GM12874 (cell line): ENCODE results near the gene ICE1.

Experiments
- TF ChIP-seq, protein P1 (sequence below): IDR thresholded peaks from 2 replicates; pipeline ENCODE4 v1.5.1; 2011; ENCODE audit warnings: low read depth, mild to moderate bottlenecking, control low read depth, low read length, moderate library complexity; ENCODE audit not compliant: insufficient read depth

ICE1 gene

DNA sequence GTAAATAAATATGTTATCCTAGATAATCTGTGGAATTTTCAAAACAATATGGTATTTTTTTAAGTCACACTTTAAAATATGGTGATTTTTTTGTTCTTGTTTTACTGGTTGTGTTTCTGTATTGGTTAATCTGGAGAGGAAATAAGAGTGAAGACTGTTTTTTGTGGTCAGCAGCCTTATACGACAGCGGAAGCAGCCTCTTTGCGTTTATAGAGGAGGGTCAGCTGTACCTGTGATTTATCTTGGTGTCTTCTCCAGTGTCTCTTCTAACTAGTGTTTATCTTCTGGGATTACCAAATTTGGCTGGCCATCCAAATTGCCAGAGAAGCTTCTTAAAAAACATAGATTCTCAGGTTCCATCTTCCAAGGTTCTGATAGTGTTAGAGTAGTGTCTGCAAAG, 58.7 kb downstream of the ICE1 start:
- TF ChIP-seq, protein P1, sequence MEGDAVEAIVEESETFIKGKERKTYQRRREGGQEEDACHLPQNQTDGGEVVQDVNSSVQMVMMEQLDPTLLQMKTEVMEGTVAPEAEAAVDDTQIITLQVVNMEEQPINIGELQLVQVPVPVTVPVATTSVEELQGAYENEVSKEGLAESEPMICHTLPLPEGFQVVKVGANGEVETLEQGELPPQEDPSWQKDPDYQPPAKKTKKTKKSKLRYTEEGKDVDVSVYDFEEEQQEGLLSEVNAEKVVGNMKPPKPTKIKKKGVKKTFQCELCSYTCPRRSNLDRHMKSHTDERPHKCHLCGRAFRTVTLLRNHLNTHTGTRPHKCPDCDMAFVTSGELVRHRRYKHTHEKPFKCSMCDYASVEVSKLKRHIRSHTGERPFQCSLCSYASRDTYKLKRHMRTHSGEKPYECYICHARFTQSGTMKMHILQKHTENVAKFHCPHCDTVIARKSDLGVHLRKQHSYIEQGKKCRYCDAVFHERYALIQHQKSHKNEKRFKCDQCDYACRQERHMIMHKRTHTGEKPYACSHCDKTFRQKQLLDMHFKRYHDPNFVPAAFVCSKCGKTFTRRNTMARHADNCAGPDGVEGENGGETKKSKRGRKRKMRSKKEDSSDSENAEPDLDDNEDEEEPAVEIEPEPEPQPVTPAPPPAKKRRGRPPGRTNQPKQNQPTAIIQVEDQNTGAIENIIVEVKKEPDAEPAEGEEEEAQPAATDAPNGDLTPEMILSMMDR, result no peak

DNA sequence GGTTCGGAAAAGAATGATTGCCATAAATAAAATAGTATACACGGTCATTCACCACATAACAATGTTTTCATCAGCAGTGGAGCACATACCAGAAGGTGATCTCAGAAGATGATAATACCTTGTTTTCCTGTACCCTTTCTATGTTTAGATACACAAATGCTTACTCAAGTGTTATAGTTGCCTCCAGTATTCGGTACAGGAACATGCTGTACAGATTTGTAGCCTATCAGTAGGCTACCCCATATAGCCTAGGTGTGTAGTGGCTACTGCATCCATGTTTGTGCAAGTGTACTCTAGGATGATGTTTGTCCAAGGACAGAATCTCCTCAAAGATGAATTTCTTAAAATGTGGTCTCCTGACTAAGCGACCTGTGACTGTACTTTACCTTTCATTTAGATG, 59.2 kb downstream of the ICE1 start:
- TF ChIP-seq, protein P1, result no peak

DNA sequence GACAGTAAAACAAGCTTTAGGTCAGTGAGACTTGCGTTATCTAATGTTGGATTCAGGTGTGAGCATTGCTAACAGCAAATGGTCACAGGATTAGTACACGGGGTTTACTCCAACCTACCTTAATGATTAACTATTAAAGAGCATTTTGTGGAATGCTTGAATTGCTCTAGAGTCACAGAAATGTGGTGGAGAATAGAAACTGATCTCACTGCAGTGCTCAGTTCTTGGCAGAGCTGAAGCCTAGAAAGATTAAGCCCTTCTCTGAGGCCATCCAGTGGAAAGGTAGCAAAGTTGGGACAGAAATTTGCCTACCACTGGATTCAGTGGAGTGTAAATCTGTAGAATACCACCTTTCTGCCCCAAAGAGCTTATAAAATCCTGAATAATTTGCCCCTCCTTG, 60.9 kb downstream of the ICE1 start:
- TF ChIP-seq, protein P1, result no peak

DNA sequence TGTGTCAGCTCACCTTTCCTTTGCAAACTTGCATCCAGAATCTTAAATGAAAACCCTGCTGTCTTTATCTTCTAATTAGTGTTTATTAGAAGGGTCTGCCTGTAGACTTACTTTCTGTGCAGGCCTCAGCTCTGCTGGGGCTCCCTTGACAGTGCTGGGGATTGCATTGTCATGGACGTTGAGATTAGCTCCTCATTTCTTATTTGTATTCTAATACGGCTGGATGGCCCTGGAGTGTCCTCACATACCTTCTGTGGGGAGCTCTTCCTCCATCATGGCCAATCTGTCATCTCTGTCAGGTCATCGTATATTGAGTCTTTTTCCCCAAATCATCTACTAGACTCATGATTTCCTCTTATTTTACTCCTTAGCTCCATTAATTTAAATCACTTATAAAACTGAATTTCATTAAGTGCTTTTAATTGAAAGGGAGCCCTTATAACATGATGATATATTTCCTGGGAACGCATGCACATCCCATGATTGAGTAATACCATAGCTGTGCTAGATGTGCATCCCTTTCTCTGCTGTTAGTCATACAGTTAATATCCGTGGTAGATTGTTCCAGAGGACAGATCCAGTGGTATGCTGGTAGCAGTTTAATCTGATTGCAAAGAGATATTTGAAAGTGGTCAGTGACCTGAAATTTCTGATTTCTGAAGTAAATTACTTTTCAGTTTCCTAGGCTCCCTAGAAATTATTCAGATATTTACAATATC, 61.6 kb downstream of the ICE1 start:
- TF ChIP-seq, protein P1, result no peak

DNA sequence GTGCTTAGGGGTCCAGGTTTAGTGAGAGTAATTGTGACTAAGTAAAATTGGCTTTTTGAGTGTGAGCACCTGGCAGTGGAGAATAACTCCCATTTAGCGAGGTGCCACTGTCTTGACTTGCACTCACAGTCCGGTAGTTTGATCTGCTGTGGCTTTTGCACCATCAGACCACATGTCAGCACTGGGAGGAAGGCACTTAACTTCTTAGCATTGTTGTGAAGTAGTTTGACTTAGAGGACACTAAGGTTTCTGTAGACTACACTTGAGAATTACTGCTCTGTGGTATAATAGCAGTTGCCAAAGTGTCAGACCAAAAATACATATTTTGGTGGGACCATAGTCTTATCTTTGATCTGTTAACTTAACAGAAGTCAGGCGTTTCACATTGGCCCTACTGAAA, 63.6 kb downstream of the ICE1 start:
- TF ChIP-seq, protein P1, result no peak

DNA sequence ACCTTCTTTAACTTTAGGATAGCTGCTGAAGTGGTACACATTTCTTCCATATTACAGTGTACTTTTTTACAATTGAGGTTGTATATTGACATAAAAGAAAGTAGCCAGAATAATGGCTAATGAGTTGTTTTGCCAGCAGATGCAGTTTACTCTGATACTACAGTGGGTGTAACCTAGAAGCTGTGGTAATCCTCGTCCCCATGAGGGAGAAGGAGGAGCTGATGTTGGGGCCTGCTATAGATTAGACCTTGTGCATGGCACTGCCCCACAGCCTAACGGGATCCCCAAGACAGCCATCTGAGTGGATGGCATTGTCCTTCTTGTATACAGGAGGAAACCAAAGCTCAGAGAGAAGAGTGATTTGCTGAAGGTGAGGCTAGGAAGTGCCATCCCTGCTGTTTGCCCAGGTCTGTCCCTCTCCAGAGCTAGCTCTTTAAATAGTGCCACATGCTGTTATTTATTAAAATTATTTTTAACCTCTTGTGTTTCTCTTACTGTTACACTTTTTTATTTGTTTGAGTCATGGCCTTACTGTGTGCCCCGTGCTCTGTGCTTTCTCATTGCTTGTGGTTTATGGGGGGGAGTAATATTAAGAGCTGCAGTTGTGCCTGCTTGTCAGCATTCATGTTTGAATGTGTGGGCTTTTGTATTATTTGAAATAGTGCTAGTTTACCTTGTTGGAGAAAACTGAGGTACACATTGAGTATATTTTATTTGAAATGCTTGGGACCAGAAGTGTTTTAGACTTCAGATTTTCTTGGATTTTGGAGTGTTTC, 65.3 kb downstream of the ICE1 start:
- TF ChIP-seq, protein P1, result no peak

DNA sequence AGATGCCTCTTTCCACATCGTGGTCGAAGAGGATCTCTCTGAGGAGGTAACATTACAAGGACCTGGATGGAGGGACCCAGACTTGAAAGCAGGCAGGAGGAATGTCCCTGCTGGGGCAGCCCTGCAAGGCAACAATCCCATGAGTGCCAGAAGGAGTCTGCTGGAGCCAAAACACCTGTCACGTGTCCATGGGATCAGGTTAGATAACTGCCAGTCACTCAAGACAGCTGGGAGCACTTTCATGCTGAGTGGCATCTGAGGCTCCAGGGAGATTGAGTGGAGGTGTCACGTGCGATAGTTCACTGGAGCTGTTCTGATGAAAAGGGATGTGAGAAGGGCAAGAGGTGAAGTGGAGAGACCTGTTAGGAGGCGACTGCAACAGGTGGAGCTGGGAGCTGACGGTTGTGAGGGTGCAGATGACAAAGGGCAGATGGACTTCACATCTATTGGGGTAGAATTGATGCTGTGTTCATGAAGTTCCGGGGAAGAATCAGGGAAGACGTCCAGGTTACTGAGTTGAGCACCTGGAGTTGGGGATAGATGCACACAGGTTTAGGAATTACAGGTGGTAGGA, 68.4 kb downstream of the ICE1 start:
- TF ChIP-seq, protein P1, result no peak
